GM21515 (cell line): ENCODE data around the gene CHRM4.

Source experiments
- ATAC-seq: cut with Tn5 transposase; IDR thresholded peaks from one replicate; pipeline ENCODE4 v1.9.1; 2021; ENCODE audit not compliant: unreplicated experiment

CHRM4 gene

GRCh38 chr11:46391578-46392420 lies at the start of gene CHRM4:
TSS of gene CHRM4 (minus strand) at chr11:46391776. CDS start at chr11:46386557, 5,219 bp downstream.
- ATAC-seq, result no peak

GRCh38 chr11:46438211-46438610 lies 46.6 kb upstream of the CHRM4 start:
- no peak for ATAC-seq

GRCh38 chr11:46437122-46437689 lies 45.6 kb upstream of the CHRM4 start:
- no peak for ATAC-seq

GRCh38 chr11:46436113-46436512 lies 44.5 kb upstream of the CHRM4 start:
- no peak for ATAC-seq

- no peak for ATAC-seq
Observed at GRCh38 chr11:46435679-46436078, 44.1 kb upstream of the CHRM4 start.

GRCh38 chr11:46431211-46431610 lies 39.6 kb upstream of the CHRM4 start:
- ATAC-seq, result no peak

GRCh38 chr11:46429717-46430116 lies 38.1 kb upstream of the CHRM4 start:
- ATAC-seq, result no peak

- no peak for ATAC-seq
Observed at GRCh38 chr11:46427364-46427763, 35.8 kb upstream of the CHRM4 start.

- no peak for ATAC-seq
Observed at GRCh38 chr11:46426233-46426991, 34.8 kb upstream of the CHRM4 start.

GRCh38 chr11:46422588-46422987 lies 31.0 kb upstream of the CHRM4 start:
- ATAC-seq, result no peak

GRCh38 chr11:46421257-46421880 lies 29.8 kb upstream of the CHRM4 start:
- ATAC-seq, result no peak

- no peak for ATAC-seq
Observed at GRCh38 chr11:46420513-46420912, 28.9 kb upstream of the CHRM4 start.

GRCh38 chr11:46418751-46419150 lies 27.2 kb upstream of the CHRM4 start:
- no peak for ATAC-seq

- no peak for ATAC-seq
Observed at GRCh38 chr11:46417711-46418110, 26.1 kb upstream of the CHRM4 start.

GRCh38 chr11:46414879-46415278 lies 23.3 kb upstream of the CHRM4 start:
- no peak for ATAC-seq

- ATAC-seq, result no peak
Observed at GRCh38 chr11:46414466-46414796, 22.9 kb upstream of the CHRM4 start.

- ATAC-seq, result no peak
Observed at GRCh38 chr11:46413760-46414465, 22.3 kb upstream of the CHRM4 start.

GRCh38 chr11:46410021-46410420 lies 18.4 kb upstream of the CHRM4 start:
- no peak for ATAC-seq

- ATAC-seq, result no peak
Observed at GRCh38 chr11:46408407-46408986, 16.9 kb upstream of the CHRM4 start.

GRCh38 chr11:46407635-46408034 lies 16.1 kb upstream of the CHRM4 start:
- no peak for ATAC-seq
